ENCODE measurements around the gene GNA15.
"Not testable (repeated sequence)": the region's sequence is repeated elsewhere in the genome, so short reads cannot be mapped to it uniquely, and the experiment has no call there.

Gene GNA15

GRCh38 chr19:3176715-3177501 lies 41.1 kb downstream of the GNA15 start:
- no peak for DNase-seq

- DNase-seq: no peak
These were observed 42.6 kb downstream of the GNA15 start, which contains the start of gene S1PR4 for GRCh38 chr19:3178377-3178972. TSS of gene S1PR4 (plus strand) at chr19:3178769. CDS start at chr19:3178793, 24 bp downstream.

GRCh38 chr19:3178973-3179738 lies 43.3 kb downstream of the GNA15 start:
- no peak for DNase-seq

GRCh38 chr19:3179739-3180293 lies 44.0 kb downstream of the GNA15 start:
- DNase-seq: no peak

GRCh38 chr19:3183721-3184641 lies 48.1 kb downstream of the GNA15 start:
- no peak for DNase-seq

GRCh38 chr19:3184847-3185460 lies 49.1 kb downstream of the GNA15 start:
- no peak for DNase-seq

DNA sequence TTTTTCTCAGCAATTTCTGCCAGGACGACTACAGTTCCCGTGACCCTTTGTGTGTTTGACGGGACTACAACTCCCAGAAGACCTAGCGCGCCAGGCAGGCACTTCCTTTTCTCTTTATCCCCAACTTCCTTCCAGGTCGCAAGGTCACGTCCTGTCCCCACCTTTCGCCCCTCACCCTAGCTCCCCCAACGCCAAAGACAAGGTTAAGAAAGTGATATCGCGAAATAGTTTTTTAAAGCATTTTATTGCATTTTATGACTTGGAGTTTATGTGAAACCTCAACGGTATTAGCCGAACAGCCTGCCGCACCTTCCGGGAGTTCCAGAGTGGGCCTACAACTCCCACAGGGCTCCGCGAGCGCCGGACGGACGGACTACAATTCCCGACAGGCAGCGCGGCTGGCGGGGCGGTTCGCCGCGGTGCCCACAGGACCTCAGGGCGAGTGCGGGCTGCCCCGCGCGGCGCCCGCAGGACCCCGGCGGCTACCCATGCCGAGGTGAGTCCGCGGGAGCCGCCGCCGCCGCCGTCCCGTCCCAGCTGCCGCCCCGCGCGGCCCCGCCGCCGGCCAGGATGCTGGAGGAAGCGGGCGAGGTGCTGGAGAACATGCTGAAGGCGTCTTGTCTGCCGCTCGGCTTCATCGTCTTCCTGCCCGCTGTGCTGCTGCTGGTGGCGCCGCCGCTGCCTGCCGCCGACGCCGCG lies 49.8 kb downstream of the GNA15 start, which contains the start of gene NCLN:
Gene NCLN, plus strand, starts transcription at position 470 of the 699 bp plus-strand sequence. Its CDS starts 101 bp downstream, at position 571.
- no peak for DNase-seq

- DNase-seq: no peak
These were observed 50.4 kb downstream of the GNA15 start for GRCh38 chr19:3186160-3186688.

- no peak for DNase-seq
These were observed 51.2 kb downstream of the GNA15 start for GRCh38 chr19:3186891-3187661.

- no peak for DNase-seq
These were observed 52.1 kb downstream of the GNA15 start for GRCh38 chr19:3187662-3188511.

DNA sequence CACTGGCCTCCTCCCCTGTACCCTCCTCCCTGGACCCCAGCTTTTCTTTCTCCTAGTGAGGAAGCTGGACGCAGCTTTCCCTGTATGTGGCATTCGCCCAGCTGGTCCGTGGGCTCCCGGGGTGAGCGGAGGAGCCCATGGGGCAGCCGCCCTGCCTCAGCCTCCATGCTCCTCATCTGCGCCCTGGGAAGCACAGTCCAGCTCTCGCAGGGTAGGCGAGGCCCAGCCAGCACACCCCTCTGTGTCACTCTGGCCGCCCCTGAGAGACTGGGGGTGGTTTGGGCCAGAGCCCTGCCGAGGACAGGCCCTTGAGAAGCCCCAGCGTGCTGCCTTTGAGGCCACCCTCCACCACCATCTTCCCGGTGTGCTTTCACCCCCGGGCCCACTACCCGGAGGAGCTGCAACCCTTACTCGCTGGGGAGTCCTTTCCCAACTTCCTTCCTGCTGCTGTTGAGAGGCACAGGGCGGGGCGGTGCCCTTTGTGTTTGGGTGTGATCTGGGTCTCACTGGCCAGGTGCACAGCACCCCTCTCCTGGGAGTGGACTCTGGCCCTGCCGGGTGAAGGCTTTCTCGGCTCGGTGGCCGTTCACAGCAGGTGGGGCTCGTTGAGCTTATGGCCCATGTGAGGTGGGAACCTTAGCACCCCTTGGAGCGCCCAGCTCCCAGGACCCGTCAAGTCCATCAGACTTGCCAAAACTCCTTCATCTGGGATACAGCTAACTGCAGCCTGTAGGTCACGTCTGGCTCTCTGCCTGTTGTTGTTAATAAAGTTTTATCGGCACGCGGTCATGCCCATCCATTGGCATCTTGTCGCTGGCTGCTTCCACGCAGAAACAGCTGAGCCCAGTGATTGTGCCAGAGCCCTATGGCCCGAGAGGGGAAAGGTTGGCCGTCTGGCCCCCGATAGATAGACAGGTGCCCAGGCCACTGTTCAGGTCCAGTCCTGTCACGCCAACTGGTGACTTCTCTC lies 53.1 kb downstream of the GNA15 start:
- DNase-seq: no peak

GRCh38 chr19:3189702-3190469 lies 54.1 kb downstream of the GNA15 start:
- no peak for DNase-seq

GRCh38 chr19:3190470-3190770 lies 54.6 kb downstream of the GNA15 start:
- no peak for DNase-seq

DNA sequence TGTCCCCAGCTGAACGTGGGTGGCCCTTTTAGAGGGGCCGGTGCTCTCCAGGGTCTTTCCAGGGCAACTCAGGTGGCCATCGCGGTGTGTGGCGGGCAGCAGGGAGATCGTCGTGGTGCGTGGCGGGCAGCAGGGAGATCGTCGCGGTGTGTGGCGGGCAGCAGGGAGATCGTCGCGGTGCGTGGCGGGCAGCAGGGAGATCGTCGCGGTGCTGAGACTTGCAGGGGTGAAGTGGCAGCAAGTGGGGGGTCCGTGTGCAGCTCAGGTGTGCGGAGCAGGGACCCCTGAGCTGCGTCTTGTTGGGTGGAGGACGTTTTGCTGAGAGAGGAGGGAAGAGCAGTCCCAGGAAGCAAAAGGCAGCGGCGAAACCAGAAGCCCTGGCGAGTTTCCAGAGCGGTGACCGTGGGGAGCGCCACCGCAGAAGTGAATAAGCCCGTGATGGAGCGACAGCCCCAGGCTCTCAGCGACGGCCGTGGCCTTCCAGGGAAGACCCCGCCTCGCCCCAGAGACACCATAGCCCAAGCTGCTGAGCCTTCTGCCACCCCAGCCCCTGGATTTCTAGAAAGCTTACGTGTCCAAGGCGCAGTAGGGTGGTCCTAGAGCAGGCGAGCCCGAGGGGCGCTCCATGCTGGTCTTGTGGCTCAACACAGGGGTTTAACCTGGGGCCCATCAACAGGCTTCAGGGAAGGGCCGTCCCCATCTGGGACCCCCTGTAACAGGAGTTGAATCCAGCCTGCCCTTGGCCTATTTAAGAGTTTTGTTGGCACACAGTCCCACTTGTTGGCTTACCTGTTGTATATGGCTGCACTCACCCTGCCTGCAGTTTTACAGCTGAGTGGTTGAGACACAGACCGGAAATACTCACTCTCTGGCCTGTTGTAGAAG lies 55.3 kb downstream of the GNA15 start:
- DNase-seq: no peak

DNA sequence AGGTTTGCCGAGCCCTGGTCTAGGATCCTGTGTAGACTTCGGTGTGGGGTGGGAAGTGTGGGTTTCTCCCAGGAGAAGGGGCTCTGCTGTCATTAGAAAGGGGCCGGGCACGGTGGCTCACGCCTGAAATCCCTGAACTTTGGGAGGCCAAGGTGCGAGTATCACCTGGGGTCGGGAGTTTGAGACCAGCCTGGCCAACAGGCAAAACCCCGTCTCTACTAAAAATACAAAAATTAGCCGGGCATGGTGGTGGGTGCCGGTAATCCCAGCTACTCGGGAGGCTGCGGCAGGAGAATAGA lies 55.9 kb downstream of the GNA15 start:
- not testable (repeated sequence) for DNase-seq

- no peak for DNase-seq
These were observed 56.4 kb downstream of the GNA15 start for GRCh38 chr19:3192228-3192635.
